B cell (primary cell): ENCODE results near the gene CHD5.

Experiments used
- EZH2 ChIP-seq: IDR thresholded peaks from 2 replicates; pipeline ENCODE4 v1.6.1; 2012; ENCODE audit warnings: borderline replicate concordance, low read depth, mild to moderate bottlenecking, moderate library complexity, low read length; ENCODE audit not compliant: insufficient read depth, poor library complexity, severe bottlenecking
- TF ChIP-seq, protein P1 (sequence below): fragments of 200-600 bp; IDR thresholded peaks from one replicate; pipeline ENCODE4 v1.8.0; 2022; ENCODE audit warnings: antibody characterized with exemption, mild to moderate bottlenecking

DNA sequence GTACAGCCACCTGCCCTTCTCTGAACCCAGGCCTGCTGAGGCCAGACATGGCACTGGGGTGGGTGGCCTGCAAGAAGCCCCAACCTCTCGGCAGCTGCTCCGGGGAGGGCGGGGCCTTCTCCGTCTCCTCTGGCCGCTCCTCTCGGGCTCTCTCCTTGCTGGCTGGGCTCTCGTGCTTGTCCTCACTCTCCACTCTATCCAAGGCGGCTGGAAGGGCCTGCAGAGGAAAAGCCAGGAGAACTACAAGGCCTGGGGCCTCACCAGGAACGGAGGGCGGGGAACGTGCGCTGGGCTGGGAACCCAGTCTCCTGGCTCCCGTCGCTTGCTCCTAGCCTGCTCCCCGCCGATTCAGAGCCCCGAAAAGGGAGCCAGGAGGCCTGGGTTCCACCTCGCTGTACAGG lies 59.1 kb downstream of the CHD5 start:
- TF ChIP-seq, protein P1, sequence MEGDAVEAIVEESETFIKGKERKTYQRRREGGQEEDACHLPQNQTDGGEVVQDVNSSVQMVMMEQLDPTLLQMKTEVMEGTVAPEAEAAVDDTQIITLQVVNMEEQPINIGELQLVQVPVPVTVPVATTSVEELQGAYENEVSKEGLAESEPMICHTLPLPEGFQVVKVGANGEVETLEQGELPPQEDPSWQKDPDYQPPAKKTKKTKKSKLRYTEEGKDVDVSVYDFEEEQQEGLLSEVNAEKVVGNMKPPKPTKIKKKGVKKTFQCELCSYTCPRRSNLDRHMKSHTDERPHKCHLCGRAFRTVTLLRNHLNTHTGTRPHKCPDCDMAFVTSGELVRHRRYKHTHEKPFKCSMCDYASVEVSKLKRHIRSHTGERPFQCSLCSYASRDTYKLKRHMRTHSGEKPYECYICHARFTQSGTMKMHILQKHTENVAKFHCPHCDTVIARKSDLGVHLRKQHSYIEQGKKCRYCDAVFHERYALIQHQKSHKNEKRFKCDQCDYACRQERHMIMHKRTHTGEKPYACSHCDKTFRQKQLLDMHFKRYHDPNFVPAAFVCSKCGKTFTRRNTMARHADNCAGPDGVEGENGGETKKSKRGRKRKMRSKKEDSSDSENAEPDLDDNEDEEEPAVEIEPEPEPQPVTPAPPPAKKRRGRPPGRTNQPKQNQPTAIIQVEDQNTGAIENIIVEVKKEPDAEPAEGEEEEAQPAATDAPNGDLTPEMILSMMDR, result no peak
- TF ChIP-seq EZH2, result no peak
